ENCODE results near the gene TSPAN32. TPM values are rescaled to one million over a fixed set of nuclear protein-coding genes. Genes with fewer than 3 reads are reported as not detected.

The TSPAN32 gene
- total RNA-seq, 1 donor from 2014 or later: not detected

DNA sequence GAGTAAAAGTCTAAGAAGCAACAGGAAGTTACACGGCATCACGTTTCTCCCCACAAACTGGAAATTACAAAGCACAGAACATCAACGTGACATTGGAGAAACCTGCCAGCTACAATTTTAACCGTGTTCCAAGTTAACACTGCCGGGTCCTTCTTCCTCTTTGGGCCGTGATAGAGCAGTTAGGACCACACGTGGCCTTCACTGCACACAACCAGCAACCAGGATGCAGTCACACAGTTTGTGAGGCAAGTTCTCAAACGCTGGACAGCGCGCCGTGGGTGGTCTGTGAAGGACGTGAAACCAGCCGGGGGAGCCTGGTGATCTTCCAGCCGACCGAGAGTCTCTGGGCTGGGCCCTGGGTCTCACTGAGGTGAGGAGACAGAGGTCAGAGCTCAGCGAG lies 14.7 kb upstream of the TSPAN32 start:
- Mint-ChIP-seq H3K27me3 (ENCODE audit: unreplicated experiment) (peaks cover 3% of the 10 kb centered on the region), H3K36me3 (ENCODE audit: unreplicated experiment) (peaks cover 4% of the 10 kb centered on the region), H3K9me3 (ENCODE audit: unreplicated experiment) (peaks cover 2% of the 10 kb centered on the region), H3K4me1 (ENCODE audit: low read depth, unreplicated experiment) (peaks cover 1% of the 10 kb centered on the region), H3K4me3 (ENCODE audit: unreplicated experiment) (no peak overlapping the region), H3K27ac (ENCODE audit: unreplicated experiment) (no peak overlapping the region)
- DNase-seq: no peak
- no peak for TF ChIP-seq CTCF (IDR thresholded peaks at IDR 0.05; ENCODE audit: partially characterized antibody, unreplicated experiment)

DNA sequence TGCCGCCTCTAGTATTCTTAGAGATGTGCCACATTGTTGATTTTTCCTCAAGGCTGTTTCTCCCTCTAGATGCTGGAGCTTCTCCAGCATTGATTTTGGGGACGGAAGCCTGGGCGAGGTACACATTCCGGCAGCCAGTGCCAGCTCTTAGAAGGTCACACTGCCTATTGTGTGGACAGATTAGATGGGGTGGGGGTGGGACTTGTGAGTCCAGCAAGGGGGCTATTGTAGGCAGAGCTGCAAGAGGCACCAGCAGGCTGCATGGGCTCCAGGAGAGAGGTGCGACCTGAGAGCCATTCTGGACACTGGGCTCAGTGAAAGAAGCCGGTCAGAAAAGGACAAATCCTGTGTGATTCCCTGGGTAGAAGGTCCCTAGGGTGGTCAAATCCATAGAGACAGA lies 12.5 kb upstream of the TSPAN32 start:
- DNase-seq: no peak
- Mint-ChIP-seq H3K4me3 (ENCODE audit: unreplicated experiment) (no peak overlapping the region), H3K27ac (ENCODE audit: unreplicated experiment) (no peak overlapping the region), H3K27me3 (ENCODE audit: unreplicated experiment) (peaks cover 7% of the 10 kb centered on the region), H3K4me1 (ENCODE audit: low read depth, unreplicated experiment) (peaks cover 1% of the 10 kb centered on the region), H3K36me3 (ENCODE audit: unreplicated experiment) (no peaks in the 10 kb centered on the region), H3K9me3 (ENCODE audit: unreplicated experiment) (no peaks in the 10 kb centered on the region)
- no peak for TF ChIP-seq CTCF (IDR thresholded peaks at IDR 0.05; ENCODE audit: partially characterized antibody, unreplicated experiment)

- Mint-ChIP-seq H3K4me3 (ENCODE audit: unreplicated experiment) (no peak overlapping the region), H3K9me3 (ENCODE audit: unreplicated experiment) (no peaks in the 10 kb centered on the region), H3K27ac (ENCODE audit: unreplicated experiment) (no peak overlapping the region), H3K4me1 (ENCODE audit: low read depth, unreplicated experiment) (peaks cover 1% of the 10 kb centered on the region), H3K36me3 (ENCODE audit: unreplicated experiment) (no peaks in the 10 kb centered on the region), H3K27me3 (ENCODE audit: unreplicated experiment) (peaks cover 9% of the 10 kb centered on the region)
- DNase-seq: no peak
- no peak for TF ChIP-seq CTCF (IDR thresholded peaks at IDR 0.05; ENCODE audit: partially characterized antibody, unreplicated experiment)
Observed at GRCh38 chr11:2289859-2290258, 12.0 kb upstream of the TSPAN32 start.

GRCh38 chr11:2290351-2290841 lies 11.4 kb upstream of the TSPAN32 start:
- no peak overlapping the region for H3K4me3 Mint-ChIP-seq (ENCODE audit: unreplicated experiment)
- H3K36me3 Mint-ChIP-seq (ENCODE audit: unreplicated experiment): no peaks in the 10 kb centered on the region
- peak; percentile 14 for DNase-seq
- no peaks in the 10 kb centered on the region for H3K9me3 Mint-ChIP-seq (ENCODE audit: unreplicated experiment)
- peaks cover 9% of the 10 kb centered on the region for H3K27me3 Mint-ChIP-seq (ENCODE audit: unreplicated experiment)
- no peak overlapping the region for H3K27ac Mint-ChIP-seq (ENCODE audit: unreplicated experiment)
- no peak for TF ChIP-seq CTCF (IDR thresholded peaks at IDR 0.05; ENCODE audit: partially characterized antibody, unreplicated experiment)
- H3K4me1 Mint-ChIP-seq (ENCODE audit: low read depth, unreplicated experiment): peaks cover 1% of the 10 kb centered on the region

DNA sequence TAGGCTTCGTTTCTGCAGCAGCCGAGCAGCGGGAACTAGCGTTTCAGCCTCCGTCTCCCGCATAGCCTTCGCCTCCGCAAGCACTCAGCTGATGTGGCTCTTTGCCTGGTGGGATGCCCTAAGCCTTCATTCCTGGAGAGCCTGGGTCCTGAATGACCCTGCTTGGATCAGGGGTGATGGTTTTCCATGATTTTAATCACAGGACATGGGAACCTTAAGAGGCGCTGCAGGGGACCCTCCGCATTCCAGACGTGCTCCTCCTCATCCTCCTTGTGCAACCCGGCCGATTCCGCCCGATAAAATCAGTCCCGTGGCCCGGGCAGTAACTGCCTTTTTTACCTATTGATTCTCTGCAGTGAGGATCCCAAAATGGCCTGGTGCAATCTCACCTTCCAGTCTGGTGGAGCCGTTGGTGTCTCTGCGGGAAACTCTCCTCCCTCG lies 8.3 kb upstream of the TSPAN32 start:
- Mint-ChIP-seq H3K36me3 (ENCODE audit: unreplicated experiment) (no peaks in the 10 kb centered on the region), H3K4me1 (ENCODE audit: low read depth, unreplicated experiment) (peaks cover 1% of the 10 kb centered on the region), H3K27ac (ENCODE audit: unreplicated experiment) (no peak overlapping the region), H3K4me3 (ENCODE audit: unreplicated experiment) (no peak overlapping the region), H3K9me3 (ENCODE audit: unreplicated experiment) (no peaks in the 10 kb centered on the region), H3K27me3 (ENCODE audit: unreplicated experiment) (peaks cover 6% of the 10 kb centered on the region)
- no peak for TF ChIP-seq CTCF (IDR thresholded peaks at IDR 0.05; ENCODE audit: partially characterized antibody, unreplicated experiment)
- peak; percentile 10 for DNase-seq
